Measurements from ENCODE around the gene LNX1.

DNA sequence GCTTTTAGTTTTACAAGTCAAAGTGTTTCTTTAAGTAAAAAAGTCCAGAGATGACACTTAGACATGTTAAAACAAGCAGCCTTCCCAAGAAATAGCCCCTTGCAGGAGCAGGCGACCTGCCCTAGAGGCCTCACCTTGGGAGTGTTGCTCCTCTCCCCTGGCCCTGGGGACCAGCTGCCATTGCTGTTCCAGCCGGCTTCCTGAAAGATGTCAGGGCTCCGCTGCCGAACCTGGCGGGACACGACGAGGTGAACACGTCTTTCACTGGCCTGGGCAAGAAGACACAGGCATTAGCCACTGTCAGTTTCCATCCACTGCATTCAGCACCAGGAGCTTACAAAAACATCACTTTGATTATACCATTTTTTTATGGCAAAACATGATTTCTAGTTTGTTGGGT is 109.7 kb downstream of the LNX1 start:
- TF ChIP-seq CTCF (IDR thresholded peaks at IDR 0.05 in 2 of 3, conservative IDR thresholded peaks at IDR 0.05 in 1 of 3; ENCODE audit: borderline replicate concordance in 1 of 3, insufficient read depth in 1 of 3, low read depth in 2 of 3, low read length in 2 of 3), result no peak
- TF ChIP-seq POLR2A (IDR thresholded peaks at IDR 0.05; ENCODE audit: borderline replicate concordance, extremely low read depth, insufficient read depth, insufficient read length), result no peak
- no peak for TF ChIP-seq RAD21 (IDR thresholded peaks at IDR 0.05; ENCODE audit: low read depth)
- TF ChIP-seq, protein P1, sequence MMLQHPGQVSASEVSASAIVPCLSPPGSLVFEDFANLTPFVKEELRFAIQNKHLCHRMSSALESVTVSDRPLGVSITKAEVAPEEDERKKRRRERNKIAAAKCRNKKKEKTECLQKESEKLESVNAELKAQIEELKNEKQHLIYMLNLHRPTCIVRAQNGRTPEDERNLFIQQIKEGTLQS (IDR thresholded peaks at IDR 0.05), result no peak
- TF ChIP-seq EZH2phosphoT487 (IDR thresholded peaks at IDR 0.05; ENCODE audit: borderline replicate concordance), result no peak
- no peak for TF ChIP-seq ZNF274 (IDR thresholded peaks at IDR 0.05; ENCODE audit: low read depth, low read length)
- no peak for TF ChIP-seq ZBTB33 (IDR thresholded peaks at IDR 0.05; ENCODE audit: extremely low read depth, insufficient replicate concordance, low read length)
- no peak for TF ChIP-seq CEBPB (IDR thresholded peaks at IDR 0.05; ENCODE audit: low read depth)
- TF ChIP-seq FOSL1 (IDR thresholded peaks at IDR 0.05; ENCODE audit: low read depth), result no peak
- TF ChIP-seq EZH2 (IDR thresholded peaks at IDR 0.05), result no peak
- no peak for TF ChIP-seq POLR2AphosphoS5 (IDR thresholded peaks at IDR 0.05; ENCODE audit: low read depth, low read length)
- TF ChIP-seq SRF (IDR thresholded peaks at IDR 0.05; ENCODE audit: low read depth), result no peak
- no peak for TF ChIP-seq SIN3A (IDR thresholded peaks at IDR 0.05; ENCODE audit: low read depth)

Measured in HCT116 (cell line).